Pancreas (tissue), 10 donors: ENCODE results near the gene PRKCD. TPM values are rescaled to one million over a fixed set of nuclear protein-coding genes. Genes with fewer than 3 reads are reported as not detected.

Experiments
- ATAC-seq, 4 donors: fragments of 200-7000 bp; cut with Tn5 transposase; one replicate each; pipeline versions ENCODE4 v1.8.0 to v1.9.1; 2020; ENCODE audit warnings: mild to moderate bottlenecking in 4 of 4, moderate library complexity in 4 of 4
- DNase-seq, 6 donors: peaks; one replicate each; pipeline ENCODE4 v3.0.0-alpha.2; 2020
- FAIRE-seq: peaks from 2 replicates; lab custom pipeline; 2012; peaks lifted over from hg19 to GRCh38; lab: Jason Lieb, UNC
- H3K27ac ChIP-seq, 4 donors: fragments of 200-600 bp; sonication (generic); 1 replicate in 3 of 4; 2 replicates in 1 of 4; pipeline versions ENCODE4 v1.5.0 to v1.8.0; 2020
- H3K27me3 ChIP-seq, 4 donors: fragments of 200-600 bp; one replicate each; pipeline ENCODE4 v1.8.0; 2021
- H3K36me3 ChIP-seq, 3 donors: fragments of 200-600 bp; sonication (generic) in 1 of 3; one replicate each; pipeline versions ENCODE4 v1.5.0 to v1.8.0; 2020 to 2021
- H3K4me1 ChIP-seq, 3 donors: fragments of 200-600 bp; one replicate each; pipeline ENCODE4 v1.8.0; 2021
- H3K4me3 ChIP-seq, 4 donors: fragments of 200-600 bp; sonication (generic) in 2 of 4; one replicate each; pipeline versions ENCODE4 v1.5.0 to v1.8.0; 2020 to 2021
- H3K9me3 ChIP-seq, 4 donors: fragments of 200-600 bp; one replicate each; pipeline ENCODE4 v1.8.0; 2021
- CTCF ChIP-seq, 4 donors: fragments of 200-600 bp; sonication (generic) in 3 of 4; IDR thresholded peaks; one replicate each; pipeline versions ENCODE4 v1.5.0 to v1.8.0; 2021; ENCODE audit warnings: antibody characterized with exemption in 4 of 4
- WGBS, 2 donors: extraction: QIAGEN DNeasy Blood & Tissue Kit; methylation state at CpG; one replicate each; pipeline ENCODE4 v1.1.7; 2013; 5-methylcytosine and 5-hydroxymethylcytosine counted together
- intact Hi-C, 3 donors: fragments of 100-400 bp; cut with DNase I; formaldehyde crosslinking; loops; one replicate each; pipeline versions ENCODE4 v1.11.1 to v1.14.2; 2022
- polyA plus RNA-seq, 2 donors: library from polyadenylated mRNA; stranded (reverse); fragments of 200-250 nt; gene quantifications; one replicate each; pipeline ENCODE4 v1.2.3, GENCODE V29; 2013
- total RNA-seq, 6 donors: library from RNA; stranded (reverse); fragmentation: NEBNext Ultra II Directional in 4 of 6; extraction: Animal tissue kit (Norgen Biotek cat#: 25700) in 4 of 6; gene quantifications; one replicate each; pipeline versions ENCODE4 v1.2.1 to v1.2.4, GENCODE V29; 2021 to 2023
- donor health status: healthy with polysubstance abuse.
- donor health status: DM: no; HTN: no; CAD: no; lungs with moderate emphysema.
- donor health status: DM: no; HTN: no; CAD: no.
- donor health status: control.
- donor health status: control.
- donor health status: Bipolar disorder and iron deficiency.
- donor health status: DM: yes; HTN: yes; CAD: no.
- donor health status: DM: no; HTN: no; CAD: no.
- donor health status: DM: no; HTN: no; CAD: no.
- donor health status: DM: yes; HTN: yes; CAD: no.

Gene PRKCD
- total and polyA plus RNA-seq, 8 donors, result 10.7 to 32.5 (median 14.6) TPM

GRCh38 chr3:53226841-53227407 lies 65.9 kb downstream of the PRKCD start:
- 93% methylated on average over 17 of the region's 17 CpGs for WGBS, 2 donors
- DNase-seq (peak in 1 of 6 donors; percentile 36), FAIRE-seq (no peak), ATAC-seq (no peak)
- no peak for TF ChIP-seq CTCF (IDR thresholded peaks at IDR 0.05)
- Histone ChIP-seq H3K36me3 (peaks cover 9 to 80% (median 56%) of the 10 kb centered on the region in 3 donors), H3K4me1 (no peaks in the 10 kb centered on the region), H3K27ac (no peak overlapping the region), H3K27me3 (no peaks in the 10 kb centered on the region), H3K9me3 (no peaks in the 10 kb centered on the region), H3K4me3 (no peak overlapping the region)
- intact Hi-C loops, result no loop called here

- intact Hi-C loops, result no loop called here
- no peak overlapping the region for H3K27ac ChIP-seq
- no peaks in the 10 kb centered on the region for H3K4me1 ChIP-seq
- FAIRE-seq, result no peak
- 86 to 88% methylated on average over 24 of the region's 24 CpGs for WGBS, 2 donors
- H3K36me3 ChIP-seq, result peaks cover 9 to 93% (median 64%) of the 10 kb centered on the region in 3 donors
- H3K9me3 ChIP-seq, result no peaks in the 10 kb centered on the region
- H3K4me3 ChIP-seq, result no peak overlapping the region
- TF ChIP-seq CTCF (IDR thresholded peaks at IDR 0.05), result no peak
- no peak for DNase-seq
- ATAC-seq, result no peak
- no peaks in the 10 kb centered on the region for H3K27me3 ChIP-seq
These were observed 67.2 kb downstream of the PRKCD start for GRCh38 chr3:53227993-53228885.

- no peak overlapping the region for H3K4me3 ChIP-seq
- peaks cover 12 to 99% (median 74%) of the 10 kb centered on the region in 3 donors for H3K36me3 ChIP-seq
- no peaks in the 10 kb centered on the region for H3K27me3 ChIP-seq
- no peaks in the 10 kb centered on the region for H3K4me1 ChIP-seq
- intact Hi-C loops, result no loop called here
- FAIRE-seq (no peak), DNase-seq (no peak), ATAC-seq (no peak)
- H3K9me3 ChIP-seq, result no peaks in the 10 kb centered on the region
- no peak overlapping the region for H3K27ac ChIP-seq
- 97% methylated on average over 14 of the region's 14 CpGs for WGBS, 2 donors
- no peak for TF ChIP-seq CTCF (IDR thresholded peaks at IDR 0.05)
These were observed 68.2 kb downstream of the PRKCD start for GRCh38 chr3:53229171-53229570.

- ATAC-seq, result no peak
- Histone ChIP-seq H3K27me3 (no peaks in the 10 kb centered on the region), H3K4me3 (no peak overlapping the region), H3K36me3 (peaks cover 12 to 99% (median 76%) of the 10 kb centered on the region in 3 donors), H3K27ac (no peak overlapping the region), H3K9me3 (no peaks in the 10 kb centered on the region), H3K4me1 (no peaks in the 10 kb centered on the region)
- intact Hi-C loops, result no loop called here
- 94 to 100% methylated on average over 2 of the region's 2 CpGs for WGBS, 2 donors
- no peak for TF ChIP-seq CTCF (IDR thresholded peaks at IDR 0.05)
- no peak for FAIRE-seq
- DNase-seq, result no peak
These were observed 68.6 kb downstream of the PRKCD start for GRCh38 chr3:53229606-53230005.
